Measurements from ENCODE around the gene DNAH10.
"Not testable (repeated sequence)": the region's sequence is repeated elsewhere in the genome, so short reads cannot be mapped to it uniquely, and the experiment has no call there.

DNAH10 gene

DNA sequence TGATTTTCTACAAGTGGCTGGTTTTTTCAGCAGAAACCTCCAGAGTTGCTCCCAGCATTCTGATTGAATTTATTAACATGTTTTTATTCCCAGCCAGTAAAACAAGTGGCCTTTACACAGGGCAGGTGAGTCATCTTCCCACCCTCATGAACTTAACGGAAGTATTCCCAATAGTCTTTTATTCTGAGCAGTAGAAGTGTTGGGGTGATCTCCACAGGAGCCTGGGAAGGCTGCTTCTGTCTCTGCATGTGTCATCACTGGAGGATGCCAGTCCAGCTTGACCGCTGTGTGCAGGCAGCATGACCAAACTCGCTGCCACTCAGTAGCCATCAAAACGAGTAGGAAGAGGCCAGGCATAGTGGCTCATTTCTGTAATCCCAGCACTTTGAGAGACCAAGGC, 13.4 kb upstream of the DNAH10 start:
- DNase-seq, result no peak

DNA sequence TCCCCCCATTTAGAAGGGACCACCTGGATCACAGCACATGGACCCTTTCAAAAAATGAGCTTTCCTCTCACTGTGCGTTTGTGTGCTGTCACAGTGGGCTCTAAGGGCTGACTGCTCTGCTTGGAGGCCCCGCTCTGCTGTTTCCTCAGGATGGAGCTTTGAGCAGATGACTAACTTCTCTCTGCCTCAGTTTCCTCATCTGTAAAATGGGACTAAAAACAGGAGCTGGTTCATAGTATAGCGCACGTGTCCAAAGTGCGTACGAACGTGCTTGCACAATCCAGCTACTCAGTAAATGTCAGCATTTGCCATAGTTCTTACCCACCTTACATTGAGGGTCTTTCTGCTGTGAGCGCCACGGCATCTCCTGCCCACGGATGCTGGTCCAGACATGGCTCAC, 12.7 kb upstream of the DNAH10 start:
- DNase-seq, result no peak

DNA sequence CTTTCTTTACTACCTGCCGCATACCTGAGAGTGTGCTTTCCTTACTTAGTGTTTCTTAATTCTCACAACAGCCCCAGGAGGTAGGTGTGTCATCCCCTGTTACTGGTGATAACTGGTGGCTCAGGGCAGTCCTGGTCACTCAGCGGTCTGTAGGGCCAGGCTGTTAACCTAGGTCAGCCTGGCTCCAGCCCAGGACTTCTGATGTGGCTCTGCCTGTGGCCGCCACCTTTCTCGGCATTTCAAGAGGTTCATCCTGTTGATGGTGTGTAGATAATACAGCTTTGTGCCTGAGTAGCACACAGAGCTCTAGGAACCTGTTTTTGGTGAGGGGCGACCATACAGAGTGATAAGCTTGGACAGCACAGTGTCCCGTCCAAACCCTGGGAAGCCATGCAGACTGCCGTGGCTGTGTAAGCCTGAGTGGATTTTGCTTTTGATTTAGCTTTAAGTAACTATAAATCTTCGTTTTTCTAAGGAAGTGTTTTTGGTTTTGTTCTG, 11.9 kb upstream of the DNAH10 start:
- DNase-seq, result no peak

DNA sequence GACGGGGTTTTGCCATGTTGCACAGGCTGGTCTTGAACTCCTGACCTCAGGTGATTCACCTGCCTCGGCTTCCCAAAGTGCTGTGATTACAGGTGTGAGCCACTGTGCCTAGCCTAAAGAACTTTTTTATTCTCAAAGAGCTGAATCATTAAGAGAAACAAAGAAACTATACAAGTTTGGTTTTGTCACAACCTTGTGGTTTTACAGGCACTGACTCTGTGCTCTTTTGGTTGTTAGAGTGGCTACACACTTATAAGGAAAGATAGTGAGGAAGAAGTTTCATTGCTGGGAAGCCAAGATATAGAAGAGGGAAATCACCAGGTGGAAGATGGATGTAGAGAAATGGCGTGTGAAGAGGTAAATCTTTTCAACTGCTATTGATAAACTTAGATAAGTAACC, 10.1 kb upstream of the DNAH10 start:
- no peak for DNase-seq

DNA sequence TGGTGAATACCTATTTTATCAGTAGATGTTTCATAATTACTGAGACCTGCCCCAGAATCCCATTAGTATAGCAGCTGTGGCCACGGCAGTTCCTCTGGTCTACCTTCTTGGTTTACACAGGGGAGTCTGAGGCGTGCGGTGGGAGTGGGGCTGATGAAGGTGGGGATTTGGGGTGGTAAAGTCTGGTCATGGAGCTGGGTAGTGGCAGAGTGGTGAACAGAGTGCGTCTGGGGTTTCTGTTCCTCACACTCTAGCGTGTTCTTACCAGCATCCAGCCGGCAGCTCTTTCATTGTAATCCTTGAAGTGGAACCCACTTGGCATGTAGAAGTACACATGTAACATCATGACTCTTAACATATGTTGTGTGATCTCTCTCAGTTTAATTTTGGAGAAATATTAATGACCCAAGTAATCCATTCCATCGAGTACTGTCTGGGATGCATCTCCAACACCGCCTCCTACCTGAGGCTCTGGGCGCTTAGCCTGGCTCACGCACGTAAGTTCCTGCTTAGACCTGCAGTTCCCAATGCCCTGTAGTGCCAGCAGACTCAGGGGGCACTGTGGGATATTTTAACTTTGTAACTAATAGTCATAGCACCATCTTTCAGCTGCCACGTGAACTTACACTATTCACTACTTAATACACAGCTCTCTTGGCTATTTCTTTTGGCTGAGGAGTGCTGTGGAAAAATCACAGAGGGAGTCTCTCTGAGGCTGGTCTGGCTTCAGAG, 7.9 kb upstream of the DNAH10 start:
- DNase-seq, result no peak

DNA sequence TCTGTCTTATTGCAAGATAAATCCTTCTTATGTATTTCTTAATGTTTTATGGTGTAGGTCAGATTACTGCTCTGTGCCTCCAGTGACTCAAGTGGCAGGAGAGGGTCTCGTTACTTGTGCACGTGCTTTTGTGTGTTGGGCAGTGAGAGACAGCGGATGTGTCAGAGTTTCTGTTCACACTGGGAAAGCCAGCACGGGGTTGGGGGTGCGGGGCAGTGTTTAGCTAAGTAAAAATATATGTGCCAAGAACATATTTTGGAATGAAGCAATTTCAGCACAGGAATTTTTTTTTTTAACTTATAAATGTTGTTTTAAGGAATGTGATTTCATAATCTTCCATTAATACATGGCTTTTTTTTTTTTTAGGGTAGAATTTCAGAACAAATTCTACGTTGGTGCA, 4.5 kb upstream of the DNAH10 start:
- no peak for DNase-seq

DNA sequence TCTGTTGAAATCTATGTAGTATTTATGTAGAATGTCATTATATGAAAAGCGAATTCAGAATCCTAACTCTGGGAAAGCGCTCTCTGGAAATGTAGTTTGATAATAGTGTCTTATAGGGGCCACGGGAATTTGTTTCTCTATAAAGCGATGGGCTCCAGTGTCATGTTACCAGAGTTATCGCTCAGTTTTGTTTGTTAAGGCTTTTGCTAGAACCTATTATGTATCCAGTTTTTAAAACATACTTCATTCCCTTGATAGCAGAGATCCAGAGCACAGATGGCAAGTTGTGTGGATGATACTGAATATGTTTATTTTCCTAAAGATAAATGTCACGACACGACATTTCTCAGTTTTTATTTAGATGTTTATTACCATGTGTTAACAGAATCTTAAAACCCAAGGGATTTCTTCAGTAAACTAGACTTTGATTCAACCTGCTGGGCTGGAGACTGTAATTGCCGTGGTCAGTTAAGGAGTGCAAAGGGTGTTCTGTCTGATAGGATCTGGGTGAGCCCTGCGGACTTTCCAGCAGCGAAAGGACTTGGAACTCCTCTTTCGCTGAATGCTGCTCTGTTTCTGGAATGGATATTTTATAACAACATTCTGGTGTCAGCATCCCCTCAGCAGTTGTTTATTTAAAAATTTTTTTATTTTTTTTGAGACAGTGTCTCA, 1.7 kb upstream of the DNAH10 start:
- DNase-seq, result no peak

DNA sequence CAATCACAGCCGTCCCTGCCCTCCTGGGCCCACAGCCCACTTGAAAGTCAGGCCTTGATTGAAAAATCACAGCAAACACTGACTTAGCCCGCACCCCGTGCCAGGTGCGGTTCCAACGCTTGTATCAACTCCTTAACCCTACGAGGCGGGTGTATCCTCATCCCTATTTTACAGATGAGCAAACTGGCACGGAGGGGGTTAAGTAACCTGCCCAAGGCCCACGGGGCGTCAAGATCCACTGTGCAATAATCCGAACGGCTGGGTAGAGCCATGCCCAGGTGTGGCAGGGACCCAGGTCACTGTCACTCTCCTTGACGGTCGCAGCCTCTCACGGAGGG, 583 bp downstream of the DNAH10 start:
- DNase-seq, result no peak

DNA sequence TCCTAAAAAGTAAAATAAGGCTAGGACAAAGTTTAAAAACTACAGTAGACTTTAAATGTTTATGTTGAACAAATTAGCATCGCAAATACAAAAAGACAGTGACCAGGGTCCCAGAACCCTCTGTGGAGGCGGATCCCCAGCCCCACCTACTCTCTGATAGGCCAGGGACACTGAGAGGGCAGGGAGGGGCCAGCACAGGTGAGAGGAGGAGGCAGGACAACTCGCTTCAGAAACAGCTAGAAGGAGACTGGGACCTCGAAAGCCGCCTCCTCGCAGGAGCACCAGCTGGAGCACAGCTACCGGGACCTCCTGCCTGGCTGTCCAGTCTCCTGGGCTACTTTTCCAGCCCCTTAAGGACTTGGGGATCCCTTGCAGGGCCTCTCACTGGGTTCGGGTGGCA, 992 bp downstream of the DNAH10 start:
- DNase-seq, result no peak

DNA sequence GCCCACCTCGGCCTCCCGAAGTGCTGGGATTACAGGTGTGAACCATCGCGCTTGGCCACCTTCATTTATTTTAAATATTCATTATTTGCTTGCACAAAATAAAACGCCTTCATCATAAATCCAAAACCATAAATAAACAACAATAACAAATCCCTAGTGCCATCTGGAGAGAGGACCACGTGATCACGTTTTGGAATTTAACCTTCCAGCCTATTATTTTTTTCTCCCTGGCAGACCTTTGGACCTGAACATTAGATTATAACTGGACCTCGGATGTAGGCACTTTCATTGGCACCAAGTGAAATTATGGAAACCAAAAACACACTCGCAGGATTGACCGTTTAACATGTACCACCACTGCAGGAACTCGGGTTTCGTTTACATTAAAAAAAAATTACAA, 2.0 kb downstream of the DNAH10 start:
- no peak for DNase-seq

DNA sequence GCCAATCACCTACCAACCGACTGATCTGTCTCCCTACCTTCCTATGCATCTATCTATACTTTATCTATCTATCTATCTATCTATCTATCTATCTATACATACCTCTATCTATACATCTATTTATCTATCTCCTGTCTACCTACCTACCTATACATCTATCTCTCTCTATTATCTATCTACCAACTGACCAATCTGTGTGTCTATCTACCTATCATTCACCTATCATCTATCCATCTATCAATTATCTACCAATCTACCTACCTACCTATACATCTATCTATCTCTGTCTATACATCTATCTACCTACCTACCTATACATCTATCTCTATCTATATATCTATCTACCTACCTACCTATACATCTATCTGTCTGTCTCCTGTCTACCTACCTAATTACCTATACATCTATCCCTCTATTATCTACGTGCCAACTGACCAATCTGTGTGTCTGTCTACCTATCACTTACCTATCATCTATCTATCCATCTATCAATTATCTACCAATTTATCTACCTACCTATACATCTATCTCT, 3.5 kb downstream of the DNAH10 start:
- DNase-seq, result no peak

DNA sequence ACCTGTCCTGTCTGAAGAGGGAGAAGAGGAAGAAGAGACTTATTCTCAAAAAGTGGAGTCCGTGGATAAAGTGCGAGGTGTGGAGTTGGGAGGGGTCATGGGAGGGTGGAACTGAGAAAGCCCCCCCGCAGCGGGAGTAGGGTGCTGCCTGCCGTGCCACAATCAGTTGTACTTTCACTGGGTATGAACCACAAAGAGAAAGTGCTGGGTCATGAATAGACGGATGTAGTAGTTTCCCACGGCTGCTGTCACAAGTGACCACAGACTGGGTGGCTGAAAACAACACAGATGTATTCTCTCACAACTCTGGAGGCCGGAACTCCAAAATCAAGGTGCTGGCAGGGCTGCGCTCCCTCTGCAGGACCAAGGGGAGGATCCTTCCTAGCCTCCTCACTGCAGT, 5.5 kb downstream of the DNAH10 start:
- DNase-seq, result no peak

DNA sequence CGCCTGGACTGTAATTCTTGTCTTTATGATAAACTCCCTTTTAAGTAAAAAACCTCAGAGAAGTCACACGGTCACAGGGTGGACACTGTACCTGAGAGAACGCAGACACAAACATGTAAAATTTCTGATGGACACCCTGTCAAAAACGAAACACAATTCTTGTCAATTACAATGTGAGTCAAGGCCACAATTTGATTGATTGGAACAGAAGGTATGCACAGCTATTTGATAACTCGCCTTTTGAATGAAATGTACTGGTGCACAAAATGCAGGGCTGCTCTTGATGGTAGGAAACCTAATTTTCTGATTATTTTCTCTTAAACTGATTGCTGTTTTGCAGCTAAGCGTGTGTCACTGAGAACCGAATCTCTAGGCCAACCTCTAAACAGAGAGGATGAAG, 9.2 kb downstream of the DNAH10 start:
- no peak for DNase-seq

DNA sequence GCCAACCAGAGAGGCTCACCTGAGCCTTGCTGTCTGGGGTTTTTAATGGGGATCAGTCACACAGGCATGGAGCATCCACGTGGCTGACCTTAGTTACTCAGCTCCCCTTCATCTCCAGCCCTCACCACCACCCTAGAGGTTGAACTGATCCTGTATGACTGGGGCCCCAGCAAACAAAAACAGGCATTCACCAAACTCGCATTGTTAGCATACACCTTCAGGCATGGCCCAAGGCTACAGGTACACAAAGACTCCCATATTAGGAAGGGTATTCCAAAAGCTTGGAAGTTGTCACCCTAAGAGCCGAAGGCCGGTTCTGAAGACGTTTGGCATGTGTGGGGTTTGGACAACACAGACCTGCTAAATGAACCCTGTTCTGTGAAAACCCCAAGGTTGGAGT, 10.0 kb downstream of the DNAH10 start:
- DNase-seq, result no peak

DNA sequence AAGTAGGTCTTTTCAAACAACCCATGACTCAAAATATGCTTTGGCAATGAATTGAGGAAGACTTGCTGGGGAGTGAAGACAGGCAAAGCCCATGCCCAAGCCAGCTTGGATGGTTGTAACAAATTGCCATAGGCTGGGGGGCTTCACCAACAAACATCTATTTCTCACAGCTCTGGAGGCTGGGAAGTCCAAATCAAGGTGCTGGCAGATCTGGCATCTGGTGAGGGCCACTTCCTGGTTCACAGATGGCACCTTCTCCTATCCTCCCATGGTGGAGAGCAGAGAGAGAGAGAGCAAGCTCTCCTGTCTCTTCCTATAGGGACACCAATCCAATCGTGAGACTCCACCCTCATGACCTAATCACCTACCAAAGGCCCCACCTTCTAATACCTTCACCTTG, 11.3 kb downstream of the DNAH10 start:
- DNase-seq, result no peak

DNA sequence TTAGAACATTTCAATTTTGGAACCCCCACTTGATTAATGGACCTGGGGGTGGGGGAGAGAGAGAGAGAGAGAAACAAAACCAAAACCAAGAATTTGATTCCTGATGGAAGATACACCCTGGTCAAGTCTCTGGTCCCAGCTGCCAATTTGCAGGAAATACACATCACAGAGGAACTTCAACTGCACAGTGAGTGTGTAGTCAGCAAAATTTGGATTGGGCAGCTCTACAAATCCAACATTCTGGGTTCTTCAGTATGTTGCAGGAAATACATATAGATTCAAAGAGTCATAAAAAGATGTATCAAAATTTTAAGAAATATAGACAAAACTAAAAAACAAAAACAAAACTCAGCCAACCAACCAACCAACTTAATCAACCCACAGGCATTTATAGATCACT, 17.4 kb downstream of the DNAH10 start:
- DNase-seq, result no peak

DNA sequence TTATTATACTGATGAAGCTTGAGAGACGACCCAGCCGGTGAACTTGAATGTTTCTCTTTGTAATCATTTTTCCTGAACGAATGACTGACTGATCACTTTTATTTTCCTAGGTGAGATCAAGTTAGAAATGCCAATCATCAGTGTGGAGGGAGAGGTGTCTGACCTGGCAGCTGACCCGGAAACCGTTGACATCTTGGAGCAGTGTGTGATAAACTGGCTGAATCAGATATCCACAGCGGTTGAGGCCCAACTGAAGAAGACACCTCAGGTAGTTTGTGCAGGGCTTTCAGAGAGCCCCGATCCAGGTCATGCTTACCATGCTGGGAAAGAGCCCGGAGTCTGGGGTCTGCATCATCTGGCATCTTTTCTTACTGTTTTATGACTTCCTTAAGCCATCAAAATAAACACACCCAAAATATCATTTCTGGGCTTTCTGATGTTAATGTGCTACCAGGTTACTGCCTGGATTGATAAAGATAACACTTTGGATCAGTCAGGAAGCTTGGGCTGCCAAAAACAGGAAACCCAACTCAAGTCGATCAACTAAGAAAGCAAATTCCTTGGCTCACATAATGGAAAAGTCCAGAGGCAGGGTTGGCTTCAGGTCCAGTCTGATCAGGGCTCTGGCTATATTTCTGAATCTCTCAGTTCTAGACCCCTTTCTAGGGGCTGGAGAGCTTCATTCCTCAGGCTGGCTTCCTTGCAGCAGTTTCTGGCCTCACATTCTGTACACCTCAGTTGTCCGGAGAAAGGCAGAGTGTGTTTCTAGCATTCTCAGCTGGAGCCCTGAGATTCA, 21.1 kb downstream of the DNAH10 start:
- no peak for DNase-seq

DNA sequence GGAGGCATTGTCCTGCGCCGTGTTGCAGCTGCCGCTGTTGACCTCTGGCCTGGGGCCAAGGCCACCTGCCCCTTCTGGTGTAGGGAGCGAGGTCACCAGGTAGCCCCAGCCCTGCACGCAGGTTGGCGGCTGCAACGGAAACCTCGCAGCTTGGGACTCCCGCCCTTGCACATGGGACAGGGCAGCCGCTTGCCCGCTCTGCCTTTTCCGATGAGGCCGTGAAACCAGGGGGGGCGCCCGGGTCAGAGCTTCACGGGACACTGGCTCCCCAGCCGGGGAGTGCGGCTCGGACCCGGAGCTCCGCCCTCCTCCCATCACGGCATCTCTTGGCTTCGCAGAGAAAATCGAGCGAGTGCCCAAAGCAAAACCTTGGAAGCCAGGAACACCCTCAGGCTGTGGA, 25.4 kb downstream of the DNAH10 start:
- no peak for DNase-seq

DNA sequence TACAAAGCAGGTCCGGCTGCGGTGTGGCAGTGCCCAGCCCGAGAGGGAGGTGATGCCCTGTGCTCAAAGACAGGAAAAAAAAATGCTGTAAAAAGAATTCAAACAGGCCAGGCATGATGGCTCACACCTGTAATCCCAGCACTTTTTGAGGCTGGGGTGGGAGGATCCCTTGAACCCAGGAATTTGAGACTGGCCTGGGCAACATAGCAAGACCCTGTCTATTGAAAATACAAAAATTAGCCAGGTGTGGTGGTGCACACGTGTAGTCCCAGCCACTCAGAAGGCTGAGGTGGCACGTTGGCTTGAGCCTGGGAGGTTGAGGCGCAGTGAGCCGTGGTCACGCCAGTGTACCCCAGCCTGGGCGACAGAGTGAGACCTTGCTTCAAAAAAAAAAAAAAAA, 26.4 kb downstream of the DNAH10 start:
- no peak for DNase-seq

DNA sequence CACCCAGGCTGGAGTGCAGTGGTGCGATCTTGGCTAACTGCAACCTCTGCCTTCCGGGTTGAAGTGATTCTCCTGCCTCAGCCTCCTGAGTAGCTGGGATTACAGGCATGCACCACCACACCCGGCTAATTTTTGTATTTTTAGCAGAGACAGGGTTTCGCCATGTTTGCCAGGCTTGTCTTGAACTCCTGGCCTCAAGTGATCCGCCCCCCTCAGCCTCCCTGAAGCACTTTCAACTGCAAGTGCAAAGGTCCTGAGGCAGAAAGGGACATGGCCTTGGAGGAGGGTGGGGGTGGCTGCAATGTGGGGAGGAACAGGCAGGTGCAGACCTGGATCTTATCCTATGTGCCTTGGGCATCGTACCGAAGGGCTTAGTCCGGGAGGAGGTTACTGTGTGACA, 27.3 kb downstream of the DNAH10 start:
- not testable (repeated sequence) for DNase-seq

DNA sequence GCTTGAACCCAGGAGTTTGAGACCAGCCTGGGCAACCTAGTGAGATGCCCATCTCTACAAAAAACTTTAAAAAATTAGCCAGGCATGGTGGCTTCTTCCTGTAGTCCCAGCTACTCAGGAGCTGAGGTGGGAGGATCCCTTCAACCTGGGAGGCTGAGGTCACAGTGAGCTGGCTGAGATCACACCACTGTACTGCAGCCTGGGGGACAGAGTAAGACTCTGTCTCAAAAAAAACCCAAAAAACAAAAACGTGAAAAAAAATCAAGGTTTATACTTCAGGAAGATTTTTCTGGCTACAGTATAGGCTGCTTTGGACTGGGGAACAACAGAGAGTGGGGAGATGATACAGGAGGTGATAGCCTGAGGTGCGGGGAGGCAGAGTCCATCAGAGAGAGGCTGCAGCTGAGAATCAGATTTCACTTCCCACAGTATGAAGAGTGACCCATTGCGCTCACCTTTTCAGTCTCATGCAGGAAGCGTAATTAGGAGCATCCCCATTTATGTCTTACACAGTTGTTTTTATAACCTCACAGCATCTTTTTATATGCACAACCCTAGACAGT, 28.9 kb downstream of the DNAH10 start:
- DNase-seq, result no peak

DNA sequence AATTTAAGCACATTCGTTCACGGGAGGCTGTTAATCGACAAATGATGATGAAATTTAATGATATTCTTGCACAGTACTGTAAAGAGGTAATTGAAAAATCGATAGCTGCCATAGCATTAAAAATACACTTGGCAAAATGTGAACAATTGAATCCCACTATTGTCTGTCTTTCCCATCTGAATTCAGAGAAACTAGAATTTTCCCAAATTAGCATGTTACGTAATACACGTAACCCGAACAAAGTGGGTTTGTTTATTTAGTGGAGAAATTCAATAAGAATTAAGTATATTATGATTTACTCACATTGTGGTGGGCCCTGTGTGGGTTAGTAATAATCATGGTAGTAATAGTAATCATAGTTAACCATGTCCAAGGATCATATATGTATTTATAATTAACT, 31.9 kb downstream of the DNAH10 start:
- no peak for DNase-seq

DNA sequence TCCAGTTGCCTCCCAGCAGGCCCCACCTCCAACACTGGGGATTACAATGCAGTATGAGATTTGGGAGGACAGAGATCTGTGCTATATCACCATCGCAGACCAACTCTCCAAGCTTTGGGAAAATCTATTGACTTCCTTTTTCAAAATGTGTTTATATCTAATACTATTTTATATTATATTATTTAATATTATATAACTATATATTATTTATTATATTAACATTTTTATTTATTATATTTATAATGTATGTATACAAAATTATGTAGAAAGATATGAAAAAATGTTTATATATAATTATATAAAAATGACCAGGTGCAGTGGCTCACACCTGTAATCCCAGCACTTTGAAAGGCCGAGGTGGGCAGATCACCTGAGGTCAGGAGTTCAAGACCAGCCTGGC, 36.4 kb downstream of the DNAH10 start:
- no peak for DNase-seq
